ENCODE measurements around the gene ABCD1. TPM values are rescaled to one million over a fixed set of nuclear protein-coding genes. Genes with fewer than 3 reads are reported as not detected.

ABCD1 gene
- total RNA-seq, 1 donor from 2014 or later = 4.0 TPM

Other genes with a start within 250 kb of the ABCD1 start
- 28.1 TPM for gene BGN, start 229.9 kb upstream of the ABCD1 start, total RNA-seq
- 0.10 TPM for gene ATP2B3, start 207.2 kb upstream of the ABCD1 start, total RNA-seq
- 11.1 TPM for gene CCNQ, start 125.7 kb upstream of the ABCD1 start, total RNA-seq
- gene DUSP9, start 77.7 kb upstream of the ABCD1 start, total RNA-seq = 0.10 TPM
- gene PNCK, start 51.0 kb upstream of the ABCD1 start, total RNA-seq = 0.99 TPM
- gene SLC6A8, start 36.9 kb upstream of the ABCD1 start, total RNA-seq = 22.0 TPM
- 92.8 TPM for gene BCAP31, start 469 bp upstream of the ABCD1 start, total RNA-seq
- 2.2 TPM for gene PLXNB3, start 39.4 kb downstream of the ABCD1 start, total RNA-seq
- gene SRPK3, start 56.2 kb downstream of the ABCD1 start, total RNA-seq = 6.7 TPM
- 26.6 TPM for gene IDH3G, start 69.5 kb downstream of the ABCD1 start, total RNA-seq
- 99.7 TPM for gene SSR4, start 69.8 kb downstream of the ABCD1 start, total RNA-seq
- gene PDZD4, start 105.7 kb downstream of the ABCD1 start, total RNA-seq = 3.1 TPM
- 3.6 TPM for gene L1CAM, start 161.3 kb downstream of the ABCD1 start, total RNA-seq
- gene AVPR2, start 179.8 kb downstream of the ABCD1 start, total RNA-seq = 0.89 TPM
- 14.4 TPM for gene ARHGAP4, start 201.4 kb downstream of the ABCD1 start, total RNA-seq
- gene NAA10, start 210.2 kb downstream of the ABCD1 start, total RNA-seq = 25.9 TPM
- gene RENBP, start 219.8 kb downstream of the ABCD1 start, total RNA-seq = 5.0 TPM
- gene HCFC1, start 247.0 kb downstream of the ABCD1 start, total RNA-seq = 13.6 TPM
- 2.9 TPM for gene TMEM187, start 247.9 kb downstream of the ABCD1 start, total RNA-seq

Measured in skin of body (tissue), 1 donor.